A549 (cell line): Measurements from ENCODE around the gene STX8.

Experiments used
- CBX8 ChIP-seq: fragments of 200-600 bp; sonication (generic); IDR thresholded peaks from 2 replicates; pipeline ENCODE4 v1.6.1; 2016
- CEBPB ChIP-seq, 2 experiments: fragments of >200 bp in 1 of 2; sonication (Bioruptor Twin) in 1 of 2; formaldehyde crosslinking in 1 of 2; IDR thresholded peaks; 2 replicates each; pipeline ENCODE4 v1.6.1; 2012 to 2016
- CTCF ChIP-seq: fragments of >200 bp; sonication (Bioruptor Twin); formaldehyde crosslinking; IDR thresholded peaks from 3 replicates; pipeline ENCODE4 v1.5.1; 2016
- ESRRA ChIP-seq: fragments of 150-350 bp; IDR thresholded peaks from 2 replicates; pipeline ENCODE4 v1.6.1; 2014; ENCODE audit warnings: mild to moderate bottlenecking, low read length, borderline replicate concordance
- JUN ChIP-seq, 2 experiments: fragments of >200 bp; sonication (Bioruptor Twin); formaldehyde crosslinking; IDR thresholded peaks; 2 replicates in 1 of 2; 3 replicates in 1 of 2; pipeline ENCODE4 v1.6.1; 2016 to 2017
- MYC ChIP-seq: IDR thresholded peaks from 2 replicates; pipeline ENCODE4 v1.6.1; 2012; ENCODE audit warnings: mild to moderate bottlenecking, inconsistent platforms, low read length, improper control_type of control experiment, borderline replicate concordance
- PHF8 ChIP-seq: fragments of 200-600 bp; sonication (generic); IDR thresholded peaks from 2 replicates; pipeline ENCODE4 v1.6.1; 2016; ENCODE audit warnings: low read depth, mild to moderate bottlenecking, antibody characterized with exemption, moderate library complexity, borderline replicate concordance
- POLR2A ChIP-seq: IDR thresholded peaks from 2 replicates; pipeline ENCODE4 v1.6.1; 2012; ENCODE audit warnings: mild to moderate bottlenecking, low read length
- RAD21 ChIP-seq, 2 experiments: fragments of >200 bp in 1 of 2; sonication (Bioruptor Twin) in 1 of 2; formaldehyde crosslinking in 1 of 2; IDR thresholded peaks in 1 of 2; conservative IDR thresholded peaks in 1 of 2; 2 replicates in 1 of 2; 3 replicates in 1 of 2; pipeline ENCODE4 v1.6.1; 2012 to 2018; ENCODE audit warnings: inconsistent platforms in 1 of 2
- RCOR1 ChIP-seq: fragments of 150-350 bp; IDR thresholded peaks from 2 replicates; pipeline ENCODE4 v1.6.1; 2014; ENCODE audit warnings: antibody characterized with exemption, low read length, low read depth
- ZC3H11A ChIP-seq: fragments of 450-650 bp; IDR thresholded peaks from 2 replicates; pipeline ENCODE4 v1.6.1; 2014; ENCODE audit warnings: antibody characterized with exemption, mild to moderate bottlenecking
- ZSCAN20 ChIP-seq: fragments of 250-450 bp; sonication (Bioruptor Pico); IDR thresholded peaks from 2 replicates; pipeline ENCODE4 v1.8.0; 2022; ENCODE audit warnings: mild to moderate bottlenecking, moderate library complexity

- TF ChIP-seq JUN (IDR thresholded peaks at IDR 0.05) (no peak), ESRRA (no peak), RAD21 (conservative IDR thresholded peaks at IDR 0.05 in 1 of 2, IDR thresholded peaks at IDR 0.05 in 1 of 2) (no peak), CTCF (no peak), MYC (no peak), ZC3H11A (no peak), POLR2A (no peak), CEBPB (IDR thresholded peaks at IDR 0.05) (no peak), RCOR1 (no peak), ZSCAN20 (CRISPR knock-in tag) (no peak), CBX8 (no peak), PHF8 (no peak)
Measured at GRCh38 chr17:9410737-9411136, 164.9 kb downstream of the STX8 start.
